Hepatic stellate cell (primary cell): ENCODE measurements around the gene SFXN5.

Source experiments
- DNase-seq: peaks from one replicate; pipeline ENCODE4 v3.0.0; 2011; ENCODE audit warnings: low spot score

The SFXN5 gene

DNA sequence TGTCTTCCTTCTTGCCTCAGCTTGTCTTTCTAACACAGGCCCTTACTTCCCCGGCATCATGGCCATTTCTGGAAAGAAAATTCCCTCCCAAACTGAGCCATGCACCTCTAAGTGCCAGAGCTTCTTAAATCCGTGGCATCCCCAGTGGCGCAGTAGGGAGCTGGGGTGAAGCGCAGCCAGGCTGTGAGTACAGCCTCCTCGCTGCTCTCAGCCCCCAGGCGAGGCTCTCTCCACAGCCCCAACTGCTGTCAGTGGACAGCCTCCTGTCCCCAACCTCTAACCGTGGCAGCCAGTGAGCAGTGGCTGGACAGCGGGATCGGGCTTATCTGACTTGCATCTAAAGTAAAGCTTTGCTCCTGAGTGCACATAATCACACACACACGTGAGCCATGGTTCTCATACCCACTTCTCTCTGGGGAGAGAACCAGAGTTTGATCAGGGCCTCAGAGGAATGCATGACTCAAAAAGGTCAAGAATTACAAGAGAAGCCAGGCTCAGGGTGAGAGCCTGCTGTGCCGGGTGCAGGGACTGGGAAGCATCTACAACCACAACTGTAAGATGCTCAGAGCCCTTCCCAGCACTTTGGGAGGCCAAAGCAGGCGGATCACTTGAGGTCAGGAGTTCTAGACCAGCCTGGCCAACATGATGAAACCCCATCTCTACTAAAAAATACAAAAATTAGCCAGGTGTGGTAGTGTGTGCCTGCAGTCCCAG is 50.7 kb downstream of the SFXN5 start:
- DNase-seq: peak; percentile 91

GRCh38 chr2:73020306-73020656 is 51.2 kb downstream of the SFXN5 start:
- no peak for DNase-seq

- DNase-seq: peak; percentile 50
Observed at GRCh38 chr2:73018188-73018825, 53.2 kb downstream of the SFXN5 start.

GRCh38 chr2:73013936-73014335 is 57.6 kb downstream of the SFXN5 start:
- peak; percentile 52 for DNase-seq

GRCh38 chr2:73009177-73009839 is 62.2 kb downstream of the SFXN5 start:
- no peak for DNase-seq

- DNase-seq: no peak
Observed at GRCh38 chr2:73008766-73009135, 62.8 kb downstream of the SFXN5 start.

DNA sequence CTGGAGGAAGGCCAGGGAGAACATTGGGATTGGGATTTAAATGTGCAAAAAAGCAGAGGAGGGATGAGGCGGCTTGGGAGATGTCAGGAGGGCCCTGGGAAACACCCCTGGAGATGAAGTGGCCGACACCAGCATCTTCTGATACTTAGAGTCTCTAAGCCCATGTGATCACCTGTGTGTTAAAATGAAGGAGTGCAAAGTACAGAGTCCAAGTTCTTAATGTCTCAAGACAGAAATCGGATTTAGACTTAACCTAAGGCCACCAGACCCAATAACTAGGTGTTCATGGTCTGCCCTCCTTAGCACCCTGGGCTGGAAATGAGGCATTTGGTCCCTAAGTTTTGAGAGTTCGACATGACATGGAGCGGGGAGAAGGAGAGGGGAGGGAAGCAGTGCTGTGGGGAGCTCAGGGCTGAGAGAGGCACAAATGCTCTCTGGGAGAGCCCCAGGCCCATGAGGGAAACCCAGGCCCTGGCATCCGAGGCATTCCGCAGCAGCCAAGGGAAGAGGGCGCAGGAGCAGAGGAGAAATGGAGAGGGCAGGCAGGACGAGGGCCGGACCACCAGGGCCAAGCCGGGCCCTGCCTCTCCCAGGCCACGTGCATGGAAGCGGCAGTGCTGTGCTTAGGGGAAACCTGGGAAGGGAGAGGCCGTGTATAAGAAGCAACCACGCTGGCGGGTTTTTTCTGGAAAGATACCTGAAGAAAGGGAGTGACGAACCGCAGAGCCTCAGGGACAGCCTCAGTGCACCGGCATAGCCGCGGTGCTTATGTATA is 63.3 kb downstream of the SFXN5 start:
- no peak for DNase-seq

DNA sequence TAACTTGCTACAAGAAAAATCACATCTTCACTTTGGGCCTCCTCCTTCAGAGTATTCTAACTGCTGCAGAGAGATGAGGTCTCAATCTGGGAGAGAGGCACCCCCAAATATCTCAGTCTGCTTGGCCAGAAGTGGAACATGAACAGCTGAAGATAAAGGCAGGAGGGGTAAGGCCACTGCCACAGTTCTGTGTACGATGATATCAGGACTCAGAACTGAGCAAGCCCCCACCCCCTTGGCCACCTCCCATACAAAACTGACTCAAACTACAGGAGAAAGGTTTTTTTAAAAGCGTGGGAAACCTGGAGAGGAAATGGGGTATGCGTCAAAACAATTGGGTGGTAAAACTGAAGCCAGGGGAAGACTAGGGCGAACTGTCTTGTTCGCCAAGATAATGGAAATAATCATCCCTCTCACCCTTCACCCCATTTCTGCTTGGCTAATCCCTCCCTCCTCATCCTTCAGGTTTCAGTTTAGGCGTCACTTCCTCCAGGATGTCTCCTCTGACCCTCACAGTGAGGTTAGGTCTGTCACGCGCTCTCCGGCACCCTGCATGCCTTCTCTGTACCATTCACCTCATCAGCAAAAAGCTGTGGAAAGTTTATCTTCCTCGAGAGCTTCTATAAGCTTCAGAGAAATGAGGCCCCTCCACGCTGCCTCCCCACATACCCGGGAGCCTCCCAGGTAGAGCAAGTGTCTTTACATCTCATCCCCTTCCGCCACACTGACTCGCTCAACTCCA is 64.4 kb downstream of the SFXN5 start:
- no peak for DNase-seq

- DNase-seq: no peak
Observed at GRCh38 chr2:73004889-73005596, 66.5 kb downstream of the SFXN5 start.

- DNase-seq: no peak
Observed at GRCh38 chr2:73004466-73004865, 67.0 kb downstream of the SFXN5 start.

- no peak for DNase-seq
Observed at GRCh38 chr2:73003027-73003426, 68.5 kb downstream of the SFXN5 start.

- DNase-seq: no peak
Observed at GRCh38 chr2:73000808-73001570, 70.5 kb downstream of the SFXN5 start.

DNA sequence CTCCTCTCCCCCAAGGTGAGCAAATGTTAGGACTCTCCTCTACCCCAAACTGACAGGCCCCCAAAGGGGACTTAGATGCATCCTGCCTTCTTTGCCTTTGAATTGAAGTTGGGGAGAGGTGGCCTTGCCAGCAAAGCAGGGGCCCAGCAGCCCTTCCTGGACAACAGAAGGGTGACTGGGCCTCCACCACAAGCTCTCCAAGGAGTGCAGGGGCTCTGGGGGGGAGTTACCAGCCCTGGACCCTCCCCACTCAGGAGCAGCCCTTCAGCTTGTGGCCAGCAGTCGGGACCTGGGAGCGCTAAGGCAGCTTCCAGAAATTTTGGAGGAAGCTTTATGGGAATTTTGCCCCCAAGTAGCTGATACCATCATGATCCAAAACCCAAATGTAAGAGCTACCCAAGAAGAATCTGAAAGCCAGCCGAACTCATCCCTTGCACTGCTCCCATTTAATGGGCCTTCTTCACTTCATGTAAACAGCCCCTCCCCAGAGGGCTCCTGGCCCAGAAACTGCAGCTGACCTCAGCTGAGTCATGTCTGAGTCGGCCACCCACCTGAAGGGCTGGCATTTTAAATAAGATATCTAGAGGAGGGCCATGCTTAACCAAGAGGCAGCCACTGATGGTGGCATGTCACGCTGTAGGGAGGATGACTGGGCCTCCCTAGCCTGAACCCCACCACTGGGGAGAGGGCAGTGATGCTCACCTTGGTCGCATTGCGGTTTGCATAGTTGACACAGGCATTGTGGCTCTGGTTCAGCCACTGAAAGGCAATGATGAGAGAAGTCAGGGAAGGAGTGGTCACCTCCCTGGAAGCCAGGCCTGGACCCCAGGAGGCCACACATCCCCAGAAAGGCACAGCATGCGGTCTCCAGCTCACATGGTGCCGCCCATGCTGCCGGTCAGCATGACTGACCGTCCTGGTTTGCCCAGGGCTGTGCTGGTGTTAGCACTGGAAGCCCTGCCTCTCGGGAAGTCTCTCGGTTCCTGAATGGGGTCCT is 71.5 kb downstream of the SFXN5 start:
- DNase-seq: no peak

- no peak for DNase-seq
Observed at GRCh38 chr2:72998724-72999123, 72.8 kb downstream of the SFXN5 start.

- DNase-seq: no peak
Observed at GRCh38 chr2:72998234-72998651, 73.3 kb downstream of the SFXN5 start.

GRCh38 chr2:72996117-72996502 is 75.4 kb downstream of the SFXN5 start:
- DNase-seq: no peak

DNA sequence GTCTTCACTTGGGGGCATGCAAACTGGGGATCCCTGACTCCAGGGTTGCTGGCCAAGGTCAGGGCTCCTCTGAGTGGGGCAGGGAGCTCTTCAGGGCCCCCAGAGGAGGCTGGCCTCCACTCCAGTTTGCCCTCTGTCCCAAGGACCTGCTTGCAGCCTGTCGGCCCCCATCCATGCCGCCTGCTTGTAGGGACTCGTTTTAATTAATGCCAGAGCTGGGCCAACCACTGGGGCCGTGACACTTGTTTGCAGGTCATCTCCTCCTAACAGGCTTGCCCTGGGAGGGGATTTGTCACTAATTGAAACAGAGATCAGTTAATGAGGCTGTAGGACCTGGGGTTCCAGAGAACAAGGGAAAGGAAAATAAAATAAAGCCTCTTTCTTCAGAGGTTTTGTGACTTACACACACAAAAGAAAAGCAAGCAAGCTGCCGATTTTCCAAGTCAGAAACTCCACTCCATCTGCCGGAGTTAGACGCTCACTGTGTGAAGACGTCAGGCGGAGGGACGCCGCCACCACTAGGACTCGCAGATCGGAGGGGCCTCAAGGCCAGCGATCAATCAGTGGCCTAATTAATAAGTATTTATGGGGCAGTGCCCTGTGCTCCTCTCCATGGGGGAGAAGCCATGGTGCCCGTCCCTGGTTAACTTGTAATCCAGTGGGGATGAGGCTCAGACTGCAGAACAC is 75.9 kb downstream of the SFXN5 start:
- DNase-seq: no peak

GRCh38 chr2:72994991-72995380 is 76.5 kb downstream of the SFXN5 start:
- DNase-seq: no peak
